Stimulated activated CD8-positive, alpha-beta memory T cell treated with anti-CD3 and anti-CD28 coated beads, Interleukin-15, amount 100 ng/mL, for 4 hours (primary cell): ENCODE data around the gene GNB2.

Experiments used
- DNase-seq, 2 donors: peaks; one replicate each; pipeline ENCODE4 v3.0.0-alpha.2; 2020; ENCODE audit warnings: low read depth in 2 of 2

The GNB2 gene

DNA sequence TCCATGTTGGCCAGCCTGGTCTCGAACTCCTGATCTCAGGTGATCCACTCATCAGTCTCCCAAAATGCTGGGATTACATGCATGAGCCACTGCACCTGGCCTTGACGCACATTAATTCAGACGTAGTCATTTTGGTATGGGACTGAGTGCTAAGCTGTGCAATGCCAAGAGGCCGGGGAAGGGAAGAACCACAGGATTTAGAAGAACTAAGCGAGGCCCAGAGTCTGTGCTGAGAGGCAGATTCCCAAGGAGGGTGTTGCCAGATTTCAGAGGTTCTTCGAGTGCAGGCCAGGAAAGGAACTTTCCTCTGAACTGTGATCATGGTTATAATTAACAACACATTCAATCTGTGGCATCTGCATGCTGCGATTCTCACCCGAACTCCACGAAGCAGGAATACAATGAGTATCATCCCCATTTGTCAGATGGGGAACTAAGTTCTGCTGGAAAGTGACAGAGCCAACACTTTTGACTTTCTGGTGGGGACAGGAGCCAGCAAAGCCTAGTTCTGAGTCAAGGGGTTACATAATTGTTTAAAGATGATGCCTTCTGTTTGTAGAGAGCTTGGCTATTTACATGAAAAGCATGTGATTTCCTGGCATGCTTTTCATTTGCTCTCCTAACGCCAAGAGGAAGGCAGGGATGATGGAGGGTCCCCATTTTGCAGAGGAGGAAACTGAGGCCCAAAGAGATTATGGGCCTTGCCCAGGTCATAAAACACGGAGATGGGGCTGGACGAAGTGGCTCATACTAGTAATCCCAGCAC, 53.6 kb downstream of the GNB2 start:
- DNase-seq = no peak

DNA sequence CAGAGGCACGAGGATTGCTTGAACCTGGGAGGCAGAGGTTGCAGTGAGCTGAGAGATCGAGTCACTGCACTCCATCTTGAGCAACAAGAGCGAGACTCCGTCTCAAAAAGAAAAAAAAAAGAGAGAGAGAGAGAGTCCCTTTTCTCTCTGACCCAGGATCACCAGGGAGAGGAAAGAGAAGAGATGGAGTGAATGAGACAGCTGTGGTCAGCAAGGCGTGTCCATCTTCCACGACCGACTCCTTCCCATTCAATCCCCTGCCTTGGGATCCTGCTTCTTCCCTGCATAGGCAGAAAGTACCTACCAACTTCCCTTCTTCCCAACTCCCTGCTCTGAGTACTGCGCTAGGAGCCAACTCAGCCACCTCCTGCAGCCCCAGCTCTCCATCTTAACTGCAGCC, 54.7 kb downstream of the GNB2 start:
- DNase-seq = no peak
